Liver (tissue), 3 donors: ENCODE measurements around the gene EAPP.

Source experiments
- GABPA ChIP-seq, 2 donors: IDR thresholded peaks in 1 of 2; conservative IDR thresholded peaks in 1 of 2; 2 replicates each; pipeline ENCODE4 v1.6.1; 2016; ENCODE audit warnings: antibody characterized with exemption in 2 of 2, mild to moderate bottlenecking in 1 of 2, moderate library complexity in 1 of 2
- YY1 ChIP-seq: IDR thresholded peaks from 2 replicates; pipeline ENCODE4 v1.6.1; 2016; ENCODE audit warnings: antibody characterized with exemption, mild to moderate bottlenecking
- TF ChIP-seq, protein P1 (sequence below): fragments of 150-350 bp; IDR thresholded peaks from 2 replicates; pipeline ENCODE4 v1.5.1; 2017; ENCODE audit warnings: improper control_type of control experiment, low read depth, low read length; ENCODE audit not compliant: missing input control
- donor health status: healthy.
- donor health status: healthy.

DNA sequence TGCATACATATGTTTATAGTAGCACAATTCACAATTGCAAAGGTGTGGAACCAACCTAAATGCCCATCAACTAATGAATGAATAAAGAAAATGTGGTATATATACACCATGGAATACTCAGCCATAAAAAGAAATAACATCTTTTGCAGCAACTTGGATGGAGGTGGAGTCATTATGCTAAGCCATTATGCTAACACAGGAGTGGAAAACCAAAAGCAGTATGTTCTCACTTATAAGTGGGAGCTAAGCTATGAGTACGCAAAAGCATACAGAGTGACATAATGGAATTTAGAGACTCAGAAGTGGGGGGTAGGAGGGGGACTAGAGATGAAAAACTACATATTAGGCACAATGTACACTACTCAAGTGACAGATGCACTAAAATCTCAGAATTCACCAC, 61.2 kb downstream of the EAPP start:
- TF ChIP-seq, protein P1, sequence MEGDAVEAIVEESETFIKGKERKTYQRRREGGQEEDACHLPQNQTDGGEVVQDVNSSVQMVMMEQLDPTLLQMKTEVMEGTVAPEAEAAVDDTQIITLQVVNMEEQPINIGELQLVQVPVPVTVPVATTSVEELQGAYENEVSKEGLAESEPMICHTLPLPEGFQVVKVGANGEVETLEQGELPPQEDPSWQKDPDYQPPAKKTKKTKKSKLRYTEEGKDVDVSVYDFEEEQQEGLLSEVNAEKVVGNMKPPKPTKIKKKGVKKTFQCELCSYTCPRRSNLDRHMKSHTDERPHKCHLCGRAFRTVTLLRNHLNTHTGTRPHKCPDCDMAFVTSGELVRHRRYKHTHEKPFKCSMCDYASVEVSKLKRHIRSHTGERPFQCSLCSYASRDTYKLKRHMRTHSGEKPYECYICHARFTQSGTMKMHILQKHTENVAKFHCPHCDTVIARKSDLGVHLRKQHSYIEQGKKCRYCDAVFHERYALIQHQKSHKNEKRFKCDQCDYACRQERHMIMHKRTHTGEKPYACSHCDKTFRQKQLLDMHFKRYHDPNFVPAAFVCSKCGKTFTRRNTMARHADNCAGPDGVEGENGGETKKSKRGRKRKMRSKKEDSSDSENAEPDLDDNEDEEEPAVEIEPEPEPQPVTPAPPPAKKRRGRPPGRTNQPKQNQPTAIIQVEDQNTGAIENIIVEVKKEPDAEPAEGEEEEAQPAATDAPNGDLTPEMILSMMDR = no peak
- no peak for TF ChIP-seq YY1
- TF ChIP-seq GABPA (IDR thresholded peaks at IDR 0.05 in 1 of 2, conservative IDR thresholded peaks at IDR 0.05 in 1 of 2) = no peak
